HCT116 (cell line): ENCODE measurements around the gene FAM50A.
"Not testable (repeated sequence)": the region's sequence is repeated elsewhere in the genome, so short reads cannot be mapped to it uniquely, and the experiment has no call there.

Experiments used
- POLR2A ChIP-seq: IDR thresholded peaks from 2 replicates; pipeline ENCODE4 v1.7.0; 2011; ENCODE audit warnings: borderline replicate concordance; ENCODE audit not compliant: insufficient read depth, insufficient read length; ENCODE audit errors: extremely low read depth
- POLR2AphosphoS5 ChIP-seq: IDR thresholded peaks from 2 replicates; pipeline ENCODE4 v1.6.1; 2011; ENCODE audit warnings: mild to moderate bottlenecking, low read depth, low read length, moderate library complexity
- YY1 ChIP-seq: IDR thresholded peaks from 2 replicates; pipeline ENCODE4 v1.6.1; 2011; ENCODE audit warnings: low read length, low read depth, moderate library complexity, mild to moderate bottlenecking; ENCODE audit not compliant: insufficient replicate concordance; ENCODE audit errors: extremely low read depth
- TF ChIP-seq, protein P1 (sequence below), 3 experiments: fragments of 200-600 bp in 1 of 3; sonication (generic) in 1 of 3; IDR thresholded peaks in 2 of 3; conservative IDR thresholded peaks in 1 of 3; 2 replicates each; pipeline ENCODE4 v1.5.1; 2012 to 2017; ENCODE audit warnings: low read depth in 2 of 3, low read length in 2 of 3, antibody characterized with exemption in 1 of 3, borderline replicate concordance in 1 of 3, control low read depth in 1 of 3, mild to moderate bottlenecking in 1 of 3, mixed read lengths in 1 of 3, mixed run types in 1 of 3, moderate library complexity in 1 of 3; ENCODE audit not compliant: insufficient read depth in 1 of 3

DNA sequence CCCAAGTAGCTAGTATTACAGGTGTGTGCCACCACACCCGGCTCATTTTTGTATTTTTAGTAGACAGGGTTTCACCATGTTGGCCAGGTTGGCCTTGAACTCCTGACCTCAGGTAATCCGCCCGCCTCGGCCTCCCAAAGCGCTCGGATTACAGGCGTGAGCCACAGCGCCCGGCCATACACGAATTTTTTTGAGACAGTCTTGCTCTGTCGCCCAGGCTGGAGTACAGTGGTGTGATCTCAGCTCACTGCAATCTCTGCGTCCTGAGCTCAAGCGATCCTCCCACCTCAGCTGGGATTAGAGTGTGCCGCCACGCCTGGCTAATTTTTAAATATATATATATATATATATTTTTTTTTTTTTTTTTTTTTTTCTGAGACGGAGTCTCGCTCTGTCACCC lies 47.6 kb upstream of the FAM50A start:
- not testable (repeated sequence) for TF ChIP-seq POLR2AphosphoS5, POLR2A, YY1
- TF ChIP-seq, protein P1, sequence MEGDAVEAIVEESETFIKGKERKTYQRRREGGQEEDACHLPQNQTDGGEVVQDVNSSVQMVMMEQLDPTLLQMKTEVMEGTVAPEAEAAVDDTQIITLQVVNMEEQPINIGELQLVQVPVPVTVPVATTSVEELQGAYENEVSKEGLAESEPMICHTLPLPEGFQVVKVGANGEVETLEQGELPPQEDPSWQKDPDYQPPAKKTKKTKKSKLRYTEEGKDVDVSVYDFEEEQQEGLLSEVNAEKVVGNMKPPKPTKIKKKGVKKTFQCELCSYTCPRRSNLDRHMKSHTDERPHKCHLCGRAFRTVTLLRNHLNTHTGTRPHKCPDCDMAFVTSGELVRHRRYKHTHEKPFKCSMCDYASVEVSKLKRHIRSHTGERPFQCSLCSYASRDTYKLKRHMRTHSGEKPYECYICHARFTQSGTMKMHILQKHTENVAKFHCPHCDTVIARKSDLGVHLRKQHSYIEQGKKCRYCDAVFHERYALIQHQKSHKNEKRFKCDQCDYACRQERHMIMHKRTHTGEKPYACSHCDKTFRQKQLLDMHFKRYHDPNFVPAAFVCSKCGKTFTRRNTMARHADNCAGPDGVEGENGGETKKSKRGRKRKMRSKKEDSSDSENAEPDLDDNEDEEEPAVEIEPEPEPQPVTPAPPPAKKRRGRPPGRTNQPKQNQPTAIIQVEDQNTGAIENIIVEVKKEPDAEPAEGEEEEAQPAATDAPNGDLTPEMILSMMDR (IDR thresholded peaks at IDR 0.05 in 2 of 3, conservative IDR thresholded peaks at IDR 0.05 in 1 of 3; ENCODE audit: borderline replicate concordance in 1 of 3, insufficient read depth in 1 of 3, low read depth in 2 of 3, low read length in 2 of 3), result not testable (repeated sequence)
